HT1080 (cell line): ENCODE data around the gene CDK19. TPM values are rescaled to one million over a fixed set of nuclear protein-coding genes. Genes with fewer than 3 reads are reported as not detected.
A peak's percentile ranks its signal among the peaks of the same experiment; 100 is the strongest.
"Not testable (repeated sequence)": the region's sequence is repeated elsewhere in the genome, so short reads cannot be mapped to it uniquely, and the experiment has no call there.

Experiments
- DNase-seq: peaks from one replicate; pipeline ENCODE4 v3.0.0-alpha.2; 2015; ENCODE audit warnings: low read depth
- total RNA-seq: library from RNA; depleted of rRNA; stranded (reverse); fragments of >200 nt; shearing (Covaris generic); gene quantifications from 2 replicates; pipeline ENCODE4 v1.2.3, GENCODE V29; 2014

Gene CDK19
- total RNA-seq, 1 experiment from 2014 or later: 3.4 TPM

GRCh38 chr6:110626442-110626841 is 188.8 kb downstream of the CDK19 start:
- no peak for DNase-seq

GRCh38 chr6:110625883-110626282 is 189.4 kb downstream of the CDK19 start:
- DNase-seq: peak; percentile 75

GRCh38 chr6:110622912-110623578 is 192.2 kb downstream of the CDK19 start:
- no peak for DNase-seq

- DNase-seq: no peak
Observed at GRCh38 chr6:110621061-110621460, 194.2 kb downstream of the CDK19 start.

- DNase-seq: no peak
Observed at GRCh38 chr6:110620065-110620464, 195.2 kb downstream of the CDK19 start.

GRCh38 chr6:110619275-110619908 is 195.9 kb downstream of the CDK19 start:
- DNase-seq: no peak

GRCh38 chr6:110618591-110619267 is 196.5 kb downstream of the CDK19 start:
- peak; percentile 57 for DNase-seq

GRCh38 chr6:110617057-110617456 is 198.2 kb downstream of the CDK19 start:
- DNase-seq: no peak

GRCh38 chr6:110615722-110616121 is 199.5 kb downstream of the CDK19 start:
- DNase-seq: peak; percentile 10

- DNase-seq: peak; percentile 18
Observed at GRCh38 chr6:110614586-110614985, 200.7 kb downstream of the CDK19 start.

GRCh38 chr6:110614106-110614505 is 201.2 kb downstream of the CDK19 start:
- no peak for DNase-seq

- DNase-seq: no peak
Observed at GRCh38 chr6:110613356-110613755, 201.9 kb downstream of the CDK19 start.

- DNase-seq: no peak
Observed at GRCh38 chr6:110612298-110612697, 203.0 kb downstream of the CDK19 start.

- no peak for DNase-seq
Observed at GRCh38 chr6:110609101-110609500, 206.2 kb downstream of the CDK19 start.

- DNase-seq: no peak
Observed at GRCh38 chr6:110608151-110608550, 207.1 kb downstream of the CDK19 start.

GRCh38 chr6:110606151-110606550 is 209.1 kb downstream of the CDK19 start:
- DNase-seq: no peak

- DNase-seq: not testable (repeated sequence)
Observed at GRCh38 chr6:110600640-110601039, 214.6 kb downstream of the CDK19 start.

GRCh38 chr6:110597761-110598160 is 217.5 kb downstream of the CDK19 start:
- no peak for DNase-seq

GRCh38 chr6:110596354-110596753 is 218.9 kb downstream of the CDK19 start:
- DNase-seq: no peak

- DNase-seq: no peak
Observed at GRCh38 chr6:110595112-110595511, 220.2 kb downstream of the CDK19 start.

GRCh38 chr6:110593637-110594036 is 221.6 kb downstream of the CDK19 start:
- DNase-seq: no peak

- DNase-seq: no peak
Observed at GRCh38 chr6:110592765-110593164, 222.5 kb downstream of the CDK19 start.
